KG1 (cell line): ENCODE data around the gene ZNF524.
"Not testable (repeated sequence)": the region's sequence is repeated elsewhere in the genome, so short reads cannot be mapped to it uniquely, and the experiment has no call there.

Experiments used
- DNase-seq: peaks from one replicate; lab custom pipeline; 2025; lab: John Stamatoyannopoulos, UW

Gene ZNF524, protein sequence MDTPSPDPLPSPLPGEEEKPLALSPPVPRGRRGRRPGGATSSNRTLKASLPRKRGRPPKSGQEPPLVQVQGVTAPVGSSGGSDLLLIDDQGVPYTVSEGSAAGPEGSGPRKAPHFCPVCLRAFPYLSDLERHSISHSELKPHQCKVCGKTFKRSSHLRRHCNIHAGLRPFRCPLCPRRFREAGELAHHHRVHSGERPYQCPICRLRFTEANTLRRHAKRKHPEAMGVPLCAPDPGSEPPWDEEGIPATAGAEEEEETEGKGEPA

DNA sequence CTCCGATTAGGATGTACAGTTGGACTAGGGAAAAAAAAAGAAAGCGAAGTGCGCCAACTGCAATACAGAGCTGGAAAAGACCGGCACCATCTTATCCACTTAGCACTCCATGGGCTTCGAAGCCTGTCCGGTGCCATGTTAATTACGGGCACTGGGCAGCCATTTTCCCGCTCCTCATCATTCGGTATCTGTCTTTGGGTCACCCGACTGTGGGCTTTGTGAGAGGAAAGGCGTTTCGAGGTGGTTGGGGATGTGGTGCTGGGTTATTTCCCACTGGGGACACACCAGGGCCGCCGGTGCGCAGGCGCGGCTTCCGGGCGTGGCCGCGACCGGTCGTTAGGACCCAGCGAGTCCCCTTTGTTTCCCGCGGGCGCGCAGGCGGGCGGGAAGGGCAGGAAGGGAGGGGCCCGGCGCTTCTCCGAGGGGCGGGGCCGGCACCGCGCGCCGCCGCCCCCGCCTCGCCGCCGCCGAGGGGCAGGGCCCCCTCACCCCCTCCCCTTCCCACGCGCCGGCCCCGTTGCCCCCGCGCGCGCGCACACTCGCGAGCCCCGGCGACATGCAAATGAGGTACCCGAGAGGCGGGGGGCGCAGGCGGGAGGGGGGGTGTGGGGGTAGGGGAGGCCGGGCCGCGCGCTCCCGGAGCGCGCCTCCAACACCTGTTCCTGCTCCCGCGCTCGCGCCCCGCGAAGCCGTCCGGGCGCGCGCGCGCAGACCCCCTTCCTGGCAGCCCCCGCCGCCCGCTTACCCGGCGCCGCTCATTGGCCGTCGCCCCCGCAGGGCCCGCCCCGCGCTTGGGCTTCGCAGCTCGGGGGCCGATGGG lies at the start of gene ZNF524:
TSS of gene ZNF524 (plus strand) at position 447 of the 820 bp plus-strand sequence. CDS start 1,825 bp downstream, outside the sequence.
- DNase-seq, result peak; percentile 85

DNA sequence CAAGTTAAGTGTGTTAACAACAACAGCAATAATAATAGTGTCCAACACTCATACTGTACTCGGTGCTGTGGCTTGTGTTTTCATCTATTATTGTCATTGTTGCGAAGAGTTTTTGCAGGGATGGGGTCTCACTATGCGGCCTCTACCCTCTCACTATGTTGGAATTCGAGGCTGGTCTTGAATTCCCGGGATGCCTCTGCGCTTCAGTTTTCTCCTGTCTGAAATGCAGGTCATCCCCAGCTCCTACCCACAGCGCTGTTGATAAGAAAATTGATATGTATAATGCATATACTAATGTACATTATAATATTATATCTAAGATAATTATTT lies 49.8 kb upstream of the ZNF524 start:
- DNase-seq, result no peak

DNA sequence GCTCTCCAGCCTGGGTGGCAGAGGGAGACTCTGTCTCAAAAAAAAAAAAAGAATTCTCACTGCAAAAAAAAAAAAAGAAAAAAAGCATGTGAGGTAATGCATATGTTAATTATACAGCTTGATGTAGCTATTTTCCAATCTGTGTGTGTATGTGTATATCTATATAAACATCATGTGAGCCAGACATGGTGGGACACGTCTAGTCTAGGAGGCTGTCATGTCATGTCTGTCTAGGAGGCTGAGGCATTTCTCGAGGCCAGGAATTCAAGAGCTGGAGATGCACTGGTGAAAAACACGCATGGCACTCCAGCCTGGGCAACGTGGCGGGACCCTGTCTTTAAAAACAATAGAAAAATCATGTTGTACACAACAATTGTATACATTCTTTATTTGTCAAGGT lies 47.9 kb upstream of the ZNF524 start:
- no peak for DNase-seq

DNA sequence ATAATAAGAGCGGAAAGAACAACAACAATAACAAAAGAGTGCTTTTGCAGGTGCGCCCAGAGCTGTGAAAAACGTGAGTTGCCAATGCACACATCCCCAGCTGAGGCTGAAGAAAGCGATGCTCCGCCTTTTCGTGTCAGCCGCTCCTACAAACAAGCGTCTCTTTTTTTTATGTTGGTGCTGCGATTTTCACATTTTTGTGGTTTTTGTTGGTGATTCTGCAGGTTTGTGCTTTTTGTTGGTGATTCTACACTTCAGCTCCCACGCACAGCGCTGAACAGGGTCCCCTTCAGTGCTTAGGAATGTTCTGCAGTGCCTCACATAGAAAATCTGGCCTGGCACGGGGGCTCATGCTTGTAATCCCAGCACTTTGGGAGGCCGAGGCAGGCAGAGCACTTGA lies 47.5 kb upstream of the ZNF524 start:
- no peak for DNase-seq

DNA sequence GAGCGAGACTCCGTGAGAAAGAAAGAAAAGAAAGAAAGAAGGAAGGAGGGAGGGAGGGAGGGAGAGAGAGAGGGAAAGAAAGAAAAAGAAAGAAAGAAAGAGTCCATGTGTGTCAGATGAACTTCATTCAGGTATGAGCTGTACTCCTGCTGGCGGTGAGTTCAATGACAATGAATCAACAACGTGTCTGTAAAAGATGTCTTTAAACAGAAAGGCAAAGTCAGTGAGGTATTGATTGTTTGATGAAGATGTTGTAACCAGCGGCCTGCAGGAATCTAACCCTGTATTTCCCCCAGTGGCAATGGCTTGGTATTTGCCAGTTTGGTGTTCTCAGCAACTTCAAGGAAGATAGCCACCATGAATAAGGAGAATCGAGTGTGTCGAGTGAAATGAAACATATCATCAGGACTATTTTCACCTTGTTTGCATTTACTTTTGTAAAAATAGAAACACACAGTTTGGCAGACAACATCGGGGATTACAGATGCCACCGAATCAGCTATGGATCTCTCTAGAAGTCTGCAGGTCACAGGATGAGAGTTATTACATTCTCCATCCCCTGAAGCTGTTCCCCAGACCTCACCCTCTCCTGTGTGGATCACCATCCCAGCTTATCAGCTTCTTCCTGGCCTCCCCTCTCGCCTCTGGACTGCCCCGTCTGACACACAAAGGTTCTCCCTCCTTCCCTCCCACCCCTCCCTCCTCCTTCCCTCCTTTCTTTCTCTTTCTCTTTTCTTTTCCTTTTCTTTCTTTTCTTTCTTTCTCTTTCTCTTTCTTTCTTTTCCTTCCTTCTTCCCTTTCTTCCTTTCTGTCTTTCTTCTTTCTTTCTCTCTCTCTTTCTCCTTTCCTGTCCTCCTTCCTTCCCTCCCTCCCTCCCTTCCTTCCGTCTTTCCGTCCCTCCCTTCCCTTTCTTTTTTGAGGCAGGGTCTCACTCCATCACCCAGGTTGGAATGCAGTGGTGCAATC lies 46.6 kb upstream of the ZNF524 start:
- no peak for DNase-seq

DNA sequence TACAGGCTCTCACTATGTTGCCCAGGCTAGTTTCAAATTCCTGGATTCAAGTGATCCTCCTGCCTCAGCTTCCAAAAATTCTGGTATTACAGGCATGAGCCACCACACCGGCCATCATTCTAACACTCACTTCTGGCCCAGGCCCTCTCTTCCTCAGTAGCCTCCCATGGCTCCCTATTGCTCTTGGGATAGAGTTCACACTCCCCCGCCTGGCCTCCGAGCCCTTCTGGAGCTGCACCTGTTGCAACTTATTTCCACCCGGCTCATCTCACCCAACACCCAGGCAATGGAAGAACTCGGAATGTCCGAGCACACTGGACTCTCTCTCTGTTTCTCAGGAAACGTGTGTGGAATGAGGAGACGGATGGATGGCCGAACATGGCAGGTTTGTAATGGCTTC lies 45.8 kb upstream of the ZNF524 start:
- DNase-seq, result no peak

DNA sequence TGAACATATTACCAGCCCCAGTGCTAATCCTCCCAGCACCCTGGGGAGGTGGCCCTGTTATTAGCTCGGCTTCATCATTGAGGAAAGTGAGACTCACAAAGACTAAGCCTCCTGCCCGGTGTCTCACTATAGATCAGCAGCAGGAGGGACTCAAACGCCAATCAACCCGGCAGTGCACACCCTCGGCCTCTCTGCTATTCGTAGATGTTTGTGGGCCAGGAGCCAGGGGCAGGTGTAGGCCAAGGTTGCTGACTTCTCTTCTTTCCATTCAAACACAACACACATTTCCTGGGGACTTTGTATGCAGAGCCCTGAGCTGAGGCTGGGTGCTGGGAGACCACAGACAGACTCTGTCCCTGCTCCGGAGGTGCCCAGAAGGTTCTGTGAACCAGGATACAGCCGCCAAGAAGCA lies 45.3 kb upstream of the ZNF524 start:
- no peak for DNase-seq

DNA sequence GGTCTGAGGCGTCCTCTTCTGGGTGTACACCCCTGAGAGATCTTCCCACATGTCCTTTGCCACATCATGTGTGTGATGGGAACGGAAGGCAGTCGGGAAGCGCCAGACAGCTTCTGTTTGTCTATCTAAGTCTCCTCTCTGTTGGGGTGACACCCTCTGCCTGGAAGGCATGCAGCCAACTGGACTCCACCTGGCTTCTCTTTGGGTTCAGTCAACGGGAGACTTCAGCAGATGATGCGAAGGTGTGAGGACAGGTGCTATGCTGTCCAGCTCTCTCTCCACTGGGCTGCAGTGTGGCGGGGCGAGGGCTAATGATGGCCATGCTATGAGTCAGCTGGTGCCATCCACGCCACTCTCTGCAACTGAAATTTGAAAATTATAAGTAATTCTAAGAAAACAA lies 40.4 kb upstream of the ZNF524 start:
- no peak for DNase-seq

DNA sequence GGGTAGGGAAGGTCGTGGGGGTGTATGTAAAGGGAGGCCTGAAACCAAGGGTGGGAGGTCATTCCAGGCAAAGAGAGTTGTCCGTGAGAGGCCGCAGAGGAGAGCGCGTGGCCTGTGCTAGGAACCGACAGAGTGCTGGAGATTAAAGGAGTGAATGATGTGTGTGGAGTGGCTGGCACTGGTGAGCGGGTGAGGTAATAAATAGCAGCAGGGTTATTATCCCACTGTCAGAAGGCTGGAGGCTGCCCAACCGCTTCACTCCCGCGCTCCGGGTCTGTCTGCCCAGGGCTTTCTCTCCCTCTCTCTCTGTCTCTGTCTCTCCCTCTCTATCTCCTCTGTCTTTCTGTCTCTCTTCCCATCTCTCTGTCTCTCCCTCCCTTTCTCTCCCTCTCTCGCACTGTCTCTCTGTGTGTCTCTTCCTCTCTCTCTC lies 36.8 kb upstream of the ZNF524 start:
- DNase-seq, result no peak

DNA sequence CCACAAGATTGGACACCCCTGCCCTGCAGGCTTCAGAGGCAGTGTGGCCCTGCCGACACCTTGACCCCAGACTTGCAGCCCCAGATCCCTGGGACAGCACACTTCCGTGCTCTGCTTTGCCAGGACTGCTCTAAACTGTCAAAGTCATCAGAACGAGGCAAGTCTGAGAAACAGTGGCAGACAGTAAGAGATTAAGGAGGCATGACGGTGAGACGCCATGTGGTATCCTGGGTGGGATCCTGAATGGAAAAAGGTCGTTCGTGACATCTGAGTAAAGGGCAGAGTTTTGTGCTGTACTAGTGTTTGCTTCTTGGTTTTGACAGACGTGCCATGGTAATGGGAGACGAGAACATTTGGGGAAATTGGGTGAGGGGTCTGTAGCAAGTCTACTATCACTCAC lies 33.3 kb upstream of the ZNF524 start:
- DNase-seq, result no peak

DNA sequence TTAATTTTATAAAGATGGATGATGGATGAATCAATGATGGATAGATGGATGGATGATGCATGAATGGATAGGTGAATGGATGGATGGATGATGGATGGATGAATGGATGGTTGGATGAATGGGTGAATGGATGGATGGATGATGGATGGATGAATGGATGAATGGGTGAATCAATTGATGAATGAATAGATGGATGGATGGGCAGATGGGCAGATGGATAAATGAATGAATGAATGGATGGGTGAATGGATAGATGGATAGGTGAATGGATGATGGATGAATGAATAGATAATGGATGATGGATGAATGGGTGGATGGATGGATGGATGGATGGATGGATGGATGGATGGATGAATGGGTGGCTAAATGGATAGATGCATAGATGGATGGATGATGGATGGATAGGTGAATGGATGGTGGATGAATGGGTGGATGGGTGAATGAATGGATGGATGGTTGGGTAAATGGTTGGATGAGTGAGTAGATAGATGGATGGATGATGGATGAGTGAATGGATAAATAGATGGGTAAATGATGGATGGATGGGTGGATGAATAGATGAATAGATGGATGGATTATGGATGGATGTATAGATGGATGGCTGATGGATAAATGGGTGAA lies 32.3 kb upstream of the ZNF524 start:
- no peak for DNase-seq

DNA sequence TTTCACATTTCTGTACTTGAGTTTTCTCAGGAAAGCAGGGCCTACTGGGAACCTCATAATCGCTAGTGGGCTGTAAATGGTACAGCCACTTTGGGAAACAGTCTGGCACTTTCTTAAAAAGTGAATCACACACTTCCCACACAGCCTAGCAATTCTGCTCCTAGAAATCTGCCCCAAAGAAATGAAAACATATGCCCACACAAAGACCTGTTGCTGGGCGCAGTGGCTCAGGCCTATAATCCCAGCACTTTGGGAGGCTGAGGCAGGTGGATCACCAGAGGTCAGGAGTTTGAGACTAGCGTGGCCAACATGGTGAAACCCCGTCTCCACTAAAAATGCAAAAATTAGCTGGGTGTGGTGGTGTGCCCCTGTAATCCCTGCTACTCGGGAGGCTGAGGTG lies 30.6 kb upstream of the ZNF524 start:
- not testable (repeated sequence) for DNase-seq

DNA sequence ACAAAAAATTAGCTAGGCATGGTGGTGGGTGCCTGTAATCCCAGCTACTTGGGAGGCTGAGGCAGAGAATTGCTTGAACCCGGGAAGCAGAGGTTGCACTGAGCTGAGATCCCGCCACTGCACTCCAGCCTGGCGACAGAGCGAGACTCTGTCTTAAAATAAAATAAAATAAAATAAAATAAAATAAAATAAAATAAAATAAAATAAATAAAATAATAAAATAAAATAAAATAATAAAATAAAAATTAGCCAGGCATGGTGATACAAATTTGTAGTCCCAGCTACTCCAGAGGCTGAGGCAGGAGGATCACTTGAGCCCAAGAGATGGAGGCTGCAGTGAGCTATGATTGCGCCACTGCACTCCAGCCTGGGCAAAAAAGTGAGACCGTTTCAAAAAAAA lies 26.2 kb upstream of the ZNF524 start:
- not testable (repeated sequence) for DNase-seq

DNA sequence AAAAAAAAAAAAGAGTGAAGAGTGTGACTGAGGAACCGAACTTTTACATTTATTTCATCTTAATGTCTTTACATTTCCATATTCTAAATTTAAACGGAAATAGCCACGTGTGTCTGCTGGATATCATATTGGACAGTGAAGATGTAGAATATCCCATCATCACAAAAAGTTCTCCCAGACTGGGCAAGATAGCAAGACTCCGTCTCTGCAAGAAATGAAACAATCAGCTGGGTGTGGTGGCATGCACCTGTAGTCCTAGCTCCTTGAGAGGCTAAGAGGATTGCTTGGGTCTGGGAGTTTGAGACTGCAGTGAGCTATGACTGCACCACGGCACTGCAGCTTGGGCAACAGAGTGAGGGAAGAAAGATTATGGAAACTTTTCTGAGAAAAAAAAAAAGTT lies 23.3 kb upstream of the ZNF524 start:
- no peak for DNase-seq

DNA sequence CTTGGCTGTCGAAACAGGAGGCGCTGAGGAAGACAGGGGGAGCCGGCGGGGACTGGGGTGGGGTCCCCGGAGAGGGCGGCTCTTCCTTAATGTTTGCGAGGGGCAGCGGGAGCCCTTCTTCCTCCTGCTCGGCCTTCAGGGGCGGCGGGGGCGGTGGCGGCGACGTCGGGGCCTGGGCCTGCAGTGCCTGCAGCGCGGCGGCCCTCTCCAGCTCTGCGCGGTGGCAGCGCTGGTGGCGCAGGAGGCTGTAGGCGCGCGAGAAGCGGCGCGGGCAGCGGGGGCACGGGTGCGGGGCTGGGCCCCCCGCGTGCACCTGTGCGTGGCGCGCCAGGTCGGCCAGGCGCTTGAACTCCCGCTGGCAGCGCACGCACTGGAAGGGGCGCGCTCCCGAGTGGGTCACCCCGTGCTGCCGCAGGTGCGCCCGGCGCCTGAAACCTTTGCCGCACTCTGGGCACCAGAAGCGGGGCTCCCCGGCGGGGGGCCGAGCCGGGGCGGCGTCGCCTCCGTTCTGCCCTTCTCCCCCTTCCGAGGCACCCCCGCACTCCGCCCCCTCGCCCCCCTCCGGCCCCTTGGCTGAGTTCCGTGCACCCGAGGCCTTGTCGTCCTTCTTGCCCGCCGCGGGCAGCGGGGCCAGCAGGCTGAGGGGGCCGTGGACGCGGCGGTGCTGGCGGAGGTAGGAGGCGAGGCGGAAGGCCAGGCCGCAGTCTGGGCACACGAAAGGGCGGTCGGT lies 21.9 kb upstream of the ZNF524 start:
- DNase-seq, result no peak

DNA sequence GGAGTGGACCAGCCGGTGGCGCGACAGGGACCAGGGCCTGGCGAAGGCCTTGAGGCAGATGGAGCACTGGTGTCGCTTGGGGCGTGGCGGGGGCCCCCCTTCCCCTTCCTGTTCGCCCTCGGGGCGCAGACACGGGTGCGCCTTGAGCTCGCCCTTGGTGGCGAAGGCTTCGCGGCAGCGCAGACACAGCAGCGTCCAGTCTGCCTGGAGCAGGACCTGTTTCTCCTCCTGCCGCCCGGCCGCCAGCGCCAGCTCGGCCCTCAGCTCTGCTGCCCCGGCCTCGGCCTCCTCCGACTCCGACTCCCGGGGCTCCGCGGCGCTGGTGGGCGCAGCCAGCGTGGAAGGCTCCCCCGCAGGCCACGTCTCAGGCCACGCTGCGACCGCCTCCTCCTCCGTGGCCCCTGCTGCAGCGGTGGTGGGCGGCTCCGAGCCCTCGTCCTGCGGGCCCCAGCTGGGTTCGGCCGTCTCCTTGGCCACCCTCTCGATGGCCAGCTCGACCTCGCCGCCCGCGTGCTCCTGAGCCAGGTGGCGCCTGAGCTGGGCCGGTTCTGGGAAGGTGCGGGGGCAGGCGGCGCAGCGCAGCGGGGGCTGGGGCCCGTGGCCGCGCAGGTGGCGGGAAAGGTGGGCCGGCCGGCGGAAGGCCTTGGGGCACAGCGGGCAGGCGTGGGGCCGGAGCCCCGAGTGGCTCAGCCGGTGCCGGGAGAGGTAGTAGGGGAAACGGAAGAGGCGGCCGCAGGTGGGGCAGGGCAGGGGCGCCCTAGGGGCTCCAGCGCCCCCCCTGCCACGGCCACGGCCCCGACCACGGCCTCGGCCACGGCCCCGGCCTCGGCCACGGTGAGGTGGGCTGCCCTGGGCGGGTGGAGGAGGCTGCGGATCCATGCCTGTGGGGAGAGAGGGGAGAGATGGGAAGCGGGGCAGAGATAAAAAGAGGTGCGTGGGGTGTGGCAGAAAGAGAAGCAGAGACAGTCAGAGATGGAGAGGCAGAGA lies 21.0 kb upstream of the ZNF524 start:
- DNase-seq, result no peak

DNA sequence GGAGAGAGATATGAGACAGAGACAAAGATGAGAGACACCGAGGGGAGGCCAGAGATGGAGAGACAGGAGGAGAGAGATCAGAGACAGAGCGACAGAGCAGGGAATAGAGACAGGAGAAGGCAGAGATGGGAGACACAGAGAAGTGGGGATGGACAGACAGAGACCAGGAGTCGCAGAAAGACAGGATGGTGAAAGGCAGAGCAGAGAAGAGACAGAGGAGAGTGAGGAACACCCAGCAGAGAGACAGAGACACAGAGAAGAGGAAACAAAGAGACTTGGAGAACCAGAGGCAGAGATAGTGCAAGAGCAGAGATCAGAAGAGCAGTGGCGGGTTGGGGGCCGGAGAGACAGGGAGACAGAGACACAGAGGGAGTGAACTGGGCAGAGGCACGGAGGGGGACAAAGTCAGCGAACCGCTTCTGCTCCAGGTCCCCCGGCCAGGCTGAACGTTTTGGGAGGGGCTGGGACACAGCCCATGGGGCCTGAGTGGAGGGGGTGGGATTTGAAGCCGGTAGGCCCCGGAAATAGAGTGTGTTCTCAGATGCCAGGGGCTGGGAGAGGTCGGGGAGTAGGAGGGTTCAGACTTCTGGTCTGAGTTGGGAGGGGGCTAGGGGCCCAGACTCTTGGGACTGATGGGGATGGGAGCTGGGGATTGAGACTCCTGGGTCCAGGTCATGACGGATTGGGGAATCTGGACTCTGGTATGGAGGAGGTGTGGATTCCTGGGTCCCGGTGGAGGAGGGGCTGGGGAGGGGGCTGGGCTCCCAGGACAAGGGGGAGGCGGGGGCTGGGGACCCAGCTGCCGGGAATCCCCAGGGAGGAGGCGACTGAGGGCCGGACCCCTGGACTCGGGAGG lies 20.1 kb upstream of the ZNF524 start:
- no peak for DNase-seq

DNA sequence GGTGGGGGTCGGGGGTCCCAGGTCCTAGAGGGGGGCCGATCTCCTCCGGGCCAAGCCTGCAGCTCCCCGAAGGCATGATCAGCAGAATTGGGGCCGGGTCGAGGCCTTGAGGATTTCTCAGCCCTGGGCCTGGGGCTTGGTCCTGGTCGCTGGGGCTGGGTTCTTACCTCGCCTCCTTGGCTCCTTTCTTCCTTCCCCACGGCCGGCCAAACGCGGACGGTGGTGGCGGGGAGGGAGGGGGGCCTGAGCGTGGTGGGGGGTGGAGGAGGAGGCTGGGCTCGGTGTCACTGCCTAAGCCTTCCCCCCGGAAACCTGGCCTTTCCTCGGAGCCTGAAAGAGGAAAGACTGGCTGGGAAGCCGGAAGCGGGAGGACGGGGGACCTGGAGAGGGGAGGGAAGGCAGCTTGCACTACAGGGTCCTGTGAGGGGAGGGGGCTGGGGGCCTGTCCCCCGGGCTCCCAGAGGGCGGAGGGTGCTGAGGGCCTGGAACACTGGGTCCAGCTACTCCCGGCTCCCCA lies 19.4 kb upstream of the ZNF524 start, which contains the start of gene ZNF579:
TSS of gene ZNF579 (minus strand) at position 221 of the 517 bp plus-strand sequence. CDS start 1,209 bp downstream, outside the sequence.
- peak; percentile 82 for DNase-seq
